ENCODE measurements around the gene WASHC2C. TPM values are rescaled to one million over a fixed set of nuclear protein-coding genes. Genes with fewer than 3 reads are reported as not detected.
"Not testable (repeated sequence)": the region's sequence is repeated elsewhere in the genome, so short reads cannot be mapped to it uniquely, and the experiment has no call there.

Gene WASHC2C
- total and polyA plus RNA-seq, 4 donors = 10.4 to 57.2 (median 34.5) TPM

DNA sequence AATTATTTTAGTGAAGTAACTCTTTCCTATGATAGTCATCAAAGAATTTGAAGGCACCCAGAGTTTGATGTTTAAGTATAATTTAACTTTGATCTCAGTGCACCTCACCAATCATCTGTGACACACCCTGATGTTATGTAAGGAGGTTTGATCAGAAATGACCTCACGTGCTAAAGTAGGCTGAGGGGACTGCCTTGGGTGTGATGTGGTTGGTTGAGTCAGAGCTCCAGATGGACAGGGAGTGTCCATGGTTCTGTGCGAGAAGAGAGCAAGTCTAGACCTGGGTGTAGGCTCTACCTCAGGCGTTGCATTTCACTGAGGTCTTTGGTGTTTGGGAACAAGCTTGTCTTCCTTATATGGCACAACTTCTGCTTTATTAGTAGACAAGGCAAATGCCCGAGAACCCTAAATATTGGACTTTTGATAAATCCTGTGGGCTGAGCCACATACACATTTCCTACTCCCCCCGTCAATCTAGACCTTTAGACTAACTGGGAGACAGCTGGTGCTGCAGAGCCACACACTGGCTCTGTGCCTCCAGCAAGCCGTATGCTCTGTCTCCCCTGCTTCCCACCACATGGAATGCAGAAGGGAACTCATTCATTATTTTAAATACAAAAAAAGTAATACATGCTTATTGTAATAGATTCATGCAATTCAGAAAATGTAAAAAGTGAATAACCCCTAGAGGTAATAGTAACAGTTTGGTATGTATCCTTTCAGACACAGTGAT is 63.8 kb downstream of the WASHC2C start:
- H3K27ac ChIP-seq (ENCODE audit: low read depth in 1 of 2, low read length in 2 of 2); H3K4me1 ChIP-seq (ENCODE audit: control insufficient read depth in 1 of 2, insufficient read depth in 2 of 2, low read length in 2 of 2); ATAC-seq (ENCODE audit: low FRiP score); H3K4me3 ChIP-seq (ENCODE audit: low read length in 2 of 2); intact Hi-C loops (cut with DNase I); H3K27me3 ChIP-seq (ENCODE audit: control insufficient read depth in 1 of 2, insufficient read depth in 2 of 2, low read length in 1 of 2); H3K36me3 ChIP-seq (ENCODE audit: control insufficient read depth in 1 of 2, insufficient read depth in 2 of 2, low read length in 1 of 2); H3K9me3 ChIP-seq (ENCODE audit: control insufficient read depth, low read length); DNase-seq: not testable (repeated sequence)
- WGBS, 2 donors = 86 to 89% methylated on average over 3 to 6 of the region's 6 CpGs

DNA sequence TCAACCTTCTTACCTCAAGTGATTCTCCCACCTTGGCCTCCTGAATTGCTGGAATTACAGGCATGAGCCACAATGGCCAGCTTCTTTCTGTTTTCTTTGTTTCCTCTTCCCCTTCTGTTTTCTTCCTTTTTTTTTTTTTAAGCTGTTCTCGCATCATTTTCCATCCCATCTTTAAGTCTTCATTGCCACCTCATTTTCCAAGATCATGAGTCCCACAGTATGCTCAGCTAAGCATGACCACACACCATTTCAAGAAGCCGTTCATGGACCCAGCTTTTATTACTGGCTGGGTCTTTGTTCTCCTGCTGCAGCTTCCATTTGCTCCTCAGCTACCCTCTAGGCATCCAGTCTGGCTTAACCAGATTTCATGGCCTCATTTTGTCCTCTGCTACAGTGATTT is 67.7 kb downstream of the WASHC2C start:
- H3K36me3 ChIP-seq (ENCODE audit: control insufficient read depth in 1 of 2, insufficient read depth in 2 of 2, low read length in 1 of 2); H3K4me3 ChIP-seq (ENCODE audit: low read length in 2 of 2); H3K9me3 ChIP-seq (ENCODE audit: control insufficient read depth, low read length); DNase-seq; intact Hi-C loops (cut with DNase I); H3K4me1 ChIP-seq (ENCODE audit: control insufficient read depth in 1 of 2, insufficient read depth in 2 of 2, low read length in 2 of 2); H3K27ac ChIP-seq (ENCODE audit: low read depth in 1 of 2, low read length in 2 of 2); ATAC-seq (ENCODE audit: low FRiP score); H3K27me3 ChIP-seq (ENCODE audit: control insufficient read depth in 1 of 2, insufficient read depth in 2 of 2, low read length in 1 of 2): not testable (repeated sequence)
- WGBS, 2 donors = 58 to 61% methylated on average over 2 of the region's 2 CpGs

DNA sequence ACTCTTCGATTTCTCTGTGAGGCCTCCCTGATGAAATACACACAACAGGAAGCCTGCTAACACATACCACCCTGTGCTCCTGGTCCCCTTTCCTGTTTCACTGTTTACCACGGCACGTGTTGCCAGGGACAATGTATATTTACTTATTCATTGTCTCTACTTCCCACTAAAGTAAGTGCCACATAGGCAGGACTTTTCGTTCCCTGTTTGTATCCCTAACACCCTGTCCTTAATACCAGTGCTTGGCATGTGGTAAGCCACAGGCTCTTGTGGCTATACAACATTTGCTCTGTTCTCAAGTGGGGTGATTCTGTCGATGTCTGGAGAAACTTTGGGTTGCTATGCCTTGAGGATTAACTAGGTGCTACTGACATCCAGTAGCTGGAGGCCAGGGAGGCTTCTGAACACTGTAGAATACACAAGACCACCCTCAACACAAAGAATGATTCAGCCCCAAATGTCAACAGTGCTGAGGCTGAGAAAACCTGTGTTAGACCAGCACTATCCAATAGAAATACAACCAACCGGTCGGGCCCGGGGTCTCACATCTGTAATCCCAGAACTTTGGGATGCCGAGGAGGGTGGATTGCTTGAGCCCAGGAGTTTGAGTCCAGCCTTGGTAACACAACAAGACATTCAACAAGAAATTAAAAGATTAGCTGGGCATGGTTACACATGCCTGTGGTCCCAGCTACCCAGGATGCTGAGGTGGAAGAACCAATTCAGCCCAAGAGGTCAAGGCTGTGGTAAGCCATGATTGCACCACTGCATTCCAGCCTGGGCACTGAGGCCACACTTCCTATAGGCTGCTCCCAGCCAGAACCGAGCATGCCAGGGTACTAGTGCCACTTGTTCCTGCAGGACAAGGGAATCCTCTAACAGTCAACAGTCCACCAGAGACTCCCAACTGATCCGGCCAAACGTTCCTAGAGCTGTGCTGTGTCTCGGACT is 76.3 kb downstream of the WASHC2C start:
- ATAC-seq (ENCODE audit: low FRiP score); H3K36me3 ChIP-seq (ENCODE audit: control insufficient read depth in 1 of 2, insufficient read depth in 2 of 2, low read length in 1 of 2); intact Hi-C loops (cut with DNase I); H3K4me3 ChIP-seq (ENCODE audit: low read length in 2 of 2); DNase-seq; H3K27ac ChIP-seq (ENCODE audit: low read depth in 1 of 2, low read length in 2 of 2); H3K4me1 ChIP-seq (ENCODE audit: control insufficient read depth in 1 of 2, insufficient read depth in 2 of 2, low read length in 2 of 2); H3K9me3 ChIP-seq (ENCODE audit: control insufficient read depth, low read length); H3K27me3 ChIP-seq (ENCODE audit: control insufficient read depth in 1 of 2, insufficient read depth in 2 of 2, low read length in 1 of 2): not testable (repeated sequence)
- WGBS, 2 donors = 68 to 77% methylated on average over 13 of the region's 13 CpGs

- intact Hi-C loops (cut with DNase I); H3K9me3 ChIP-seq (ENCODE audit: control insufficient read depth, low read length); H3K4me1 ChIP-seq (ENCODE audit: control insufficient read depth in 1 of 2, insufficient read depth in 2 of 2, low read length in 2 of 2); ATAC-seq (ENCODE audit: low FRiP score); H3K36me3 ChIP-seq (ENCODE audit: control insufficient read depth in 1 of 2, insufficient read depth in 2 of 2, low read length in 1 of 2); H3K27me3 ChIP-seq (ENCODE audit: control insufficient read depth in 1 of 2, insufficient read depth in 2 of 2, low read length in 1 of 2); H3K4me3 ChIP-seq (ENCODE audit: low read length in 2 of 2); DNase-seq; H3K27ac ChIP-seq (ENCODE audit: low read depth in 1 of 2, low read length in 2 of 2): not testable (repeated sequence)
- 56% methylated on average over 2 of the region's 2 CpGs for WGBS, 2 donors
Observed at GRCh38 chr10:45804996-45805395, 77.9 kb downstream of the WASHC2C start.

DNA sequence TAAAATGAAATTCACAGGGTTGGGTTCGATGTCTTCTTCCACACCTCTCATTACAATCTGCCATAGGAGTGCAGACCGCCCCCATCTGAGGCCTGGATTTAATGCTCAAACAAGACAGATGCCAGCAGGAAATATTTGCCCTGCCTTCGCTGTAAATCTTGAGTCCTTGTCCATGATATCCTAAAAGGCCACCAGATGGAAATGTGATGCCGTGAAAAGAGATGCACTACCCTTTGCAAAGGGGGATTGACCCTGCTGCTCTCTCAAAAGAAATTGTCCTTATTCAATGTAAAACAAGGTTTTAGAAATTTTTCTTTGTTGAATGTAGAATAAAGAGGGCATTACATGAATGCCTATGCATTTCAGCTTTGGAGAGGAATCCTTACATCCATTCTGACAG is 82.8 kb downstream of the WASHC2C start:
- H3K4me3 ChIP-seq (ENCODE audit: low read length in 2 of 2) = no peak overlapping the region
- no peaks in the 10 kb centered on the region for H3K4me1 ChIP-seq (ENCODE audit: control insufficient read depth in 1 of 2, insufficient read depth in 2 of 2, low read length in 2 of 2)
- H3K9me3 ChIP-seq (ENCODE audit: control insufficient read depth, low read length) = no peaks in the 10 kb centered on the region
- DNase-seq (no peak), ATAC-seq (ENCODE audit: low FRiP score) (no peak)
- H3K27me3 ChIP-seq (ENCODE audit: control insufficient read depth in 1 of 2, insufficient read depth in 2 of 2, low read length in 1 of 2) = no peaks in the 10 kb centered on the region
- H3K27ac ChIP-seq (ENCODE audit: low read depth in 1 of 2, low read length in 2 of 2) = no peak overlapping the region
- intact Hi-C loops (cut with DNase I) = no loop called here
- 74 to 76% methylated on average over 4 of the region's 4 CpGs for WGBS, 2 donors
- H3K36me3 ChIP-seq (ENCODE audit: control insufficient read depth in 1 of 2, insufficient read depth in 2 of 2, low read length in 1 of 2) = no peaks in the 10 kb centered on the region

DNA sequence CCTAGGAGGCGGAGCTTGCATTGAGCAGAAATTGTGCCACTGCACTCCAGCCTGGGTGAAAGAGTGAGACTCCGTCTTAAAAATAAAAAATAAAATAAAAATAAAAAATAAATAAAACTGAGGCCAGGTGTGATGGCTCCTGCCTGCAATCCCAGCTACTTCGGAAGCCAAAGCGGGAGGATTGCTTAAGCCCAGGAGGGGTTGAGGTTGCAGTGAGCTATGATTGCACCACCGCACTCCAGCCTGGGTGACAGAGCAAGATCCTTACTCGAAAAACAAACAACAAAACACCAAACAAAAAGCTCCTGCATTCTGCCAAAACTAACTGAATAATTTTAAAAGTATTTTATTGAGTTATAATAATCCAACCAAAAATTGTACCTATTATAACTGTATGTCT is 84.0 kb downstream of the WASHC2C start:
- ATAC-seq (ENCODE audit: low FRiP score) (no peak), DNase-seq (no peak)
- H3K27ac ChIP-seq (ENCODE audit: low read depth in 1 of 2, low read length in 2 of 2) = no peak overlapping the region
- H3K4me3 ChIP-seq (ENCODE audit: low read length in 2 of 2) = no peak overlapping the region
- no peaks in the 10 kb centered on the region for H3K27me3 ChIP-seq (ENCODE audit: control insufficient read depth in 1 of 2, insufficient read depth in 2 of 2, low read length in 1 of 2)
- intact Hi-C loops (cut with DNase I) = no loop called here
- no peaks in the 10 kb centered on the region for H3K36me3 ChIP-seq (ENCODE audit: control insufficient read depth in 1 of 2, insufficient read depth in 2 of 2, low read length in 1 of 2)
- 83 to 87% methylated on average over 6 of the region's 6 CpGs for WGBS, 2 donors
- H3K9me3 ChIP-seq (ENCODE audit: control insufficient read depth, low read length) = no peaks in the 10 kb centered on the region
- no peaks in the 10 kb centered on the region for H3K4me1 ChIP-seq (ENCODE audit: control insufficient read depth in 1 of 2, insufficient read depth in 2 of 2, low read length in 2 of 2)

GRCh38 chr10:45812959-45813358 is 85.9 kb downstream of the WASHC2C start:
- H3K4me3 ChIP-seq (ENCODE audit: low read length in 2 of 2); H3K27me3 ChIP-seq (ENCODE audit: control insufficient read depth in 1 of 2, insufficient read depth in 2 of 2, low read length in 1 of 2); H3K27ac ChIP-seq (ENCODE audit: low read depth in 1 of 2, low read length in 2 of 2); H3K36me3 ChIP-seq (ENCODE audit: control insufficient read depth in 1 of 2, insufficient read depth in 2 of 2, low read length in 1 of 2); intact Hi-C loops (cut with DNase I); H3K9me3 ChIP-seq (ENCODE audit: control insufficient read depth, low read length); H3K4me1 ChIP-seq (ENCODE audit: control insufficient read depth in 1 of 2, insufficient read depth in 2 of 2, low read length in 2 of 2); DNase-seq; ATAC-seq (ENCODE audit: low FRiP score): not testable (repeated sequence)
- 81 to 90% methylated on average over 13 of the region's 13 CpGs for WGBS, 2 donors

DNA sequence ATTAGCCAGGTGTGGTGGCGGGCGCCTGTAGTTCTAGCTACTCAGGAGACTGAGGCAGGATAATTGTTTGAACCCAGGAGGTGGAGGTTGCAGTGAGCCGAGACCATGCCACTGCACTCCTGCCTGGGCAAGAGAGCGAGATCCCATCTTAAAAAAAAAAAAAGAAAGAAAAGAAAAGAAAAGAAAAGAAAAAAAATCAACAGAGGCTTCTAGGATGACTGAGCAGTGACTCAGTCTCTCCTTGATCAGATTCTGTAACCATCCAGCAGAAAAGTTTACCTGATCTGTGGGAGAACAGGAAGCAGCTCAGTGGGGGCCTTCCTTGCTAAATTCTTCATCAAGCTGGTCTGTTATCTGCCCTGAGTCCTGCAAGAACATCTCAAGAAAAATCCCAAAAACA is 87.1 kb downstream of the WASHC2C start:
- 95 to 99% methylated on average over 4 of the region's 4 CpGs for WGBS, 2 donors
- H3K27me3 ChIP-seq (ENCODE audit: control insufficient read depth in 1 of 2, insufficient read depth in 2 of 2, low read length in 1 of 2); H3K36me3 ChIP-seq (ENCODE audit: control insufficient read depth in 1 of 2, insufficient read depth in 2 of 2, low read length in 1 of 2); H3K4me3 ChIP-seq (ENCODE audit: low read length in 2 of 2); DNase-seq; H3K4me1 ChIP-seq (ENCODE audit: control insufficient read depth in 1 of 2, insufficient read depth in 2 of 2, low read length in 2 of 2); ATAC-seq (ENCODE audit: low FRiP score); H3K27ac ChIP-seq (ENCODE audit: low read depth in 1 of 2, low read length in 2 of 2); H3K9me3 ChIP-seq (ENCODE audit: control insufficient read depth, low read length); intact Hi-C loops (cut with DNase I): not testable (repeated sequence)
